HG03159 (cell line): ENCODE results near the gene TXN2.
"Not testable (repeated sequence)": the region's sequence is repeated elsewhere in the genome, so short reads cannot be mapped to it uniquely, and the experiment has no call there.

Source experiments
- ATAC-seq: cut with Tn5 transposase; IDR thresholded peaks from one replicate; pipeline ENCODE4 v1.9.1; 2021; ENCODE audit warnings: mild to moderate bottlenecking, moderate library complexity; ENCODE audit not compliant: unreplicated experiment

Gene TXN2, protein sequence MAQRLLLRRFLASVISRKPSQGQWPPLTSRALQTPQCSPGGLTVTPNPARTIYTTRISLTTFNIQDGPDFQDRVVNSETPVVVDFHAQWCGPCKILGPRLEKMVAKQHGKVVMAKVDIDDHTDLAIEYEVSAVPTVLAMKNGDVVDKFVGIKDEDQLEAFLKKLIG

DNA sequence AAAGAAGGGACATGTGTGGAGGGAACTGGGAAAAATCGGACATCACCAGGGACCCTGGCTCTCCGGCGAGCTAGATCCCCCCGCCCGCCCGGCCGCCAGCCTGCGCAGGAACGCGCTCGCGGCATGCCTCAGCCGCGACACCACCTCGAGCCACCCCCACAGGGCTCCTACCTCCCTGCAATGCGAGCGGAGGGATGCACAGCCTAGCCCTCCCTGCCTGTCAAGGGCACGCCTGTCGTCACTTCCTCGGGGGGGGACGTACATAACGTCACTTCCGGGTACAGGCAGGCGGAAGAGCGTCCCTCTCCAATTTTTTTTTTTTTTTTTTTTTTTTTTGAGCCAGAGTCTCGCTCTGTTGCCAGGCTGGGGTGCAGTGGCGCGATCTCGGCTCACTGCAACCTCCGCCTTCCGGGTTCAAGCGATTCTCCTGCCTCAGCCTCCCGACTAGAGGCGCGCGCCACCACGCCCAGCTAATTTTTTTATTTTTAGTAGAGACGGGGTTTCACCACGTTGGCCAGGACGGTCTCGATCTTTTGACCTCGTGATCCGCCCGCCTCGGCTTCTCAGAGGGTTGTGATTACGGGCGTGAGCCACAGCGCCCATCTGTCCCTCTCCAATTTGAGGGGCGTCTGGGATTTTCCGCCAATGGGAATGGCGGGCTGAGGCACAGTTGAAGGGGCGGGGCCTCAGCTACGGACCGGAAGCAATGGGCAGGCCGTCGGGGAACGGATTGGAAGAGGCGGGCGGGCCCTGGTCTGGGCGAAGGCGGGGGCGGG is at the start of gene TXN2:
TSS of gene TXN2 (minus strand) at position 248 of the 776 bp plus-strand sequence. CDS start 803 bp downstream, outside the sequence.
- ATAC-seq: peak; percentile 76

DNA sequence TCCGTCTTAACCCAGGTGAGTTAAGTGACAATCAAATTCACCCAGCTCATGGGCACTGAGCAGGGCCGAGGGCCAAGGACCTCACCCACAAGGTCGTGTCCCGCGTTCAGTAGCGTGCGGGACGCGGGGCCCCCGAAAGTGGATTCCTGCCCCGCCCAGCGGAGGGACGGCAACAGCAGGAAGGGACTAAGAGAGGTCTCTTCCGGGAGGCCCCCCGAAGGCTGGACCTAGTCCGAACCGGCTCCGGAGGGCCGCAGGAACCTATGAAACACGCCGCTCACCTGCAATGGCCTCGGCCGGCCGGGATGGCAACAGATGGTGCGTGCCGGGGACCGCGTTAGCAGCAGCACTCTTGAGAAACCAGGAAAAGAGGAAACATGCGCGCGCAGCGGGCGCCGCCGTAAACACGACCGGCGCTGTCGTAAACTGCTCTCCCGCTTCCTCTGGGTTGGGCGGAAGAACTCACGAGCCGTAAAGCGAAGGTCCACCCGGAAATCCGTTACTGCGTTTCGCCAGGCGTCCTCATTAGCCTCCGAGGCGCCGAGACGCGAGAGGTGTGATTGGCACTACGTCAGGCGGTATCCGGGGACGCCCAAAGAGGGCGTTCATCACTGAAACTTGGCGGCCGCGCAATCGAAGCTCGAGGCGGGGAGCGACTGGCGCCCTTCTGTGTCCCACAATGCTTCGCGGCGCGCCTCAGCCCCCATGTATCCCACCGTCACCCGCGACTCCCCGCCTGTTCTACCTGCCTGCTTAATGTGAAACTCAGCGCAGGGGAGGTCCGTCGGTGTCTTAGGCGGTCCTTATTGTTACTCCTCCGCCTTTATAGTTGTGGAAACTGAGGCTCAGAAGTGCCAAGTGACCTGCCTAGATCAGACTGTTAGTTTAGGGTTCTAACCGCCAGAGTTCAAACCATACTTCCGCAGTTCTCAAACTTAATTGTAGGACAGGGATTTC is 47.6 kb upstream of the TXN2 start, which contains the start of gene EIF3D:
TSS of gene EIF3D (minus strand) at position 372 of the 957 bp plus-strand sequence. CDS start 3,045 bp downstream, outside the sequence.
- peak; percentile 91 for ATAC-seq

DNA sequence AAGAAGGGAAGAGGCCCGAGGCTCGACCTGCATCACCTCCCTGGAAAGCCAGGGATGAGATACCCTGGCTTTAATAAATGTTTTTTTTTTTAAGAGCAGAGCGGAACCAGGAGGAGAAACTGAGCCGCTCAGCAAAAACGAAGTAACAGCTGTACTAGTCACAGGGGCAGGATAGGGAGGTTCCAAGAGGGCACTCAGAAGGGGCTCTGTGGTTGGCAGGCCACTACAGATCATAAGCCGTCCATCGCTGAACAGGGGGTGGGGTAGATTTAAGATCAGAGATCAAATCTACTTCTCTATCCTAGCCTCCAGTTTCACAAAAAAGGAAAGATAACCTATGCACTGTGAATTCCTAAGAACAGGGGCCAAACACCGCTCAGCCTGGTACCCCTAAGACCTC is 46.9 kb upstream of the TXN2 start:
- ATAC-seq: no peak

DNA sequence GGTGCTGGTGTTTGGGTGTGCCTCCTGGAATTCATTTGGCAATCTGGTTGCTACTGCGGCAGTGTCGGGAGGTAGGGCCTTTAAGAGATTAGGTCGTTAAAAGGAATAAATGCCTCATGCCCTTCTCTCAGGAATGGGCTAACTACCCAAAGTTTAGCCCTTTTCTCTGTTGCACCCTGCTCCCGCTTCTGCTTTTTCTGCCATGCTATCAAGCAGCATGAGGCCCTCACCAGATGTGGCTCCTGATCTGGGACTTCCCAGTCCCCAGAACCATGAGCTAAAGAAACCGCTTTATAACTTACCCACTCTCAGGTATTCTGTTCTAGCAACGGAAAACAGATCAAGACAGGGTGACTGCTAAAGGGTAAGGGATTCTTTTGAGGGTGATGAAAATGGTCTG is 41.2 kb upstream of the TXN2 start:
- no peak for ATAC-seq

DNA sequence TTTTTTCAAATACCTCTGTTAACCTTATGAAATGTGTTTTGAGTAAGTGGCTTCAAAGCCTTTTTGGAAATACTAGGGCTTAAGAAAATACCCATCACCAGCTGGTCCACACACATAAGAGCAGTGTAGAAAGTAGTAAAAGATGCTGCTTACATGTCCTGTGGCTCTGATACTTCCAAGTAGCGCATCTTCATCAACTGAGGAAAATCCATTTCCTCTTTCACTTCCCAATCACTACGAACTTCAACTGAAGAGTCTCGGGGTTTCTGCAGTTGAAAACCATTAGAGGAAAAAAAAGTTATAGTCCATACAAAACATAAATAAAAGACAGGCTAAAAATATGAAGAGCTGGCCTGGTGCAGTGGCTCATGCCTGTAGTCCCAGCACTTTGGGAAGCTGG is 39.0 kb upstream of the TXN2 start:
- ATAC-seq: no peak

DNA sequence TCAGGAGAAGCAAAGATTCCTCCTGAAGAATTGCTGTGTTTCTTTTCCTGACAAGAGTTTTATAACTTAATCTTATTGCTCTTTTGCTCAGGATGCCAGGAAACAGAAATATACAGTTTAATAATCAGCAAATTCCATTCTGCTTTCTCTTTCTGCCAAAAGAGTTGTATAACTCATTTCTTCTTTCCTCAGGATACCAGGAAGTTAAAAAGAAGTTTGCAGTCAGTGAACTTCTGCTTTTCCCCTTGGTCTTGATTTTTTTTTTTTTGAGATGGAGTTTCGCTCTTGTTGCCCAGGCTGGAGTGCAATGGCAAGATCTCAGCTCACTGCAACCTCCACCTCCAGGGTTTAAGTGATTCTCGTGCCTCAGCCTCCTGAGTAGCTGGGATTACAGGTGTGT is 38.5 kb upstream of the TXN2 start:
- ATAC-seq: not testable (repeated sequence)

DNA sequence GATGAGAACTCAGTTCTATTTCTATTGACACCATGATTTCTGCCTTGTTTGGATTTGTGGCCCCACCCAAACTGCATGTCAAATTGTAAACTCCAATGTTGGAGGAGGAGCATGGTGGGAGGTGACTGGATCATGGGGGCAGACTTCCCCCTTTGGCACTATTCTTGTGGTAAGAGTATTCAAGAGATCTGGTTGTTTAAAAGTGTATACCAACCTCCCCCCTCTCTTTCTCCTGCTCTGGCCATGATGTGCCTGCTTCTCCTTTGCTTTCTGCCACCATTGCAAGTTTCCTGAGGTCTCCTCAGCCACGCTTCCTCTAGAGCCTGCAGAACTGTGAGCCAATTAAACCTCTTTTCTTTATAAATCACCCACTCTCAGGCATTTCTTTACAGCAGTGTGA is 33.3 kb upstream of the TXN2 start:
- no peak for ATAC-seq

DNA sequence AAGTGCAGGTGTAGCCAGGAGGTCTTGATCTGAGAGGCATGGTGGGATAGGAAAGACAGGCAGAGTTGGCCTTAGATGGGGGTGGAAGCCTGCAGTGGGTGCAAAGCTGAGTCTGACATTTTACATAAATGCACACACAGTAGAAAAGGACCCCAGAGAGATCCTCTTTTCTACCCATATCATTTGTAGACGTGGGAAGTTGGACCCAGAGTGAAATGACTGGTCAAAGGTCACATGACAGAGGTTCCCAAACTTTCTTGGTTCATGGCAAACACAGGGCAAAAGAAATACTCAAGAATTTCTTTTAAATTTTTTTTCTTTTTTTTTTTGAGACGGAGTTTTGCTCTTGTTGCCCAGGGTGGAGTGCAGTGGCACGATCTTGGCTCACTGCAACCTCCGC is 31.6 kb upstream of the TXN2 start:
- no peak for ATAC-seq

DNA sequence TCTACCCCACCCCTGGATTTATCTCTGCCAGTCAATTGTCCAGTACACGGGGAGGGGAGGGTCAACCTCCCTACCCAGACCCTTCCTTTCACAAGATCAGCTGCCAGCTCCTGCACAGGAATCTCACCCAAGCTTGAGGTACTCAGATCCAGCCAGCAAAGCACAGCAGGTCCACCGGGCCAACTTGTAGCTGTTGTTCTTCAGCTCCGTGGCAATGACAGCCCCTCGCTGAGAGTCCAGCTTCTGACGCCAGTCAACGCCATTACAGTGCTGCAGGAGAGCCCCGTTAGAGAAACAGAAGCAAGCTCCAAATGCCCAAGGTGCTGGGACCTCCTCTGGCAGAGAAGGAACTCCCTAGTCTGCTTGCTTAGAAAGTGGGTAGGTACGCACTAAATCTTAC is 30.9 kb upstream of the TXN2 start:
- no peak for ATAC-seq

DNA sequence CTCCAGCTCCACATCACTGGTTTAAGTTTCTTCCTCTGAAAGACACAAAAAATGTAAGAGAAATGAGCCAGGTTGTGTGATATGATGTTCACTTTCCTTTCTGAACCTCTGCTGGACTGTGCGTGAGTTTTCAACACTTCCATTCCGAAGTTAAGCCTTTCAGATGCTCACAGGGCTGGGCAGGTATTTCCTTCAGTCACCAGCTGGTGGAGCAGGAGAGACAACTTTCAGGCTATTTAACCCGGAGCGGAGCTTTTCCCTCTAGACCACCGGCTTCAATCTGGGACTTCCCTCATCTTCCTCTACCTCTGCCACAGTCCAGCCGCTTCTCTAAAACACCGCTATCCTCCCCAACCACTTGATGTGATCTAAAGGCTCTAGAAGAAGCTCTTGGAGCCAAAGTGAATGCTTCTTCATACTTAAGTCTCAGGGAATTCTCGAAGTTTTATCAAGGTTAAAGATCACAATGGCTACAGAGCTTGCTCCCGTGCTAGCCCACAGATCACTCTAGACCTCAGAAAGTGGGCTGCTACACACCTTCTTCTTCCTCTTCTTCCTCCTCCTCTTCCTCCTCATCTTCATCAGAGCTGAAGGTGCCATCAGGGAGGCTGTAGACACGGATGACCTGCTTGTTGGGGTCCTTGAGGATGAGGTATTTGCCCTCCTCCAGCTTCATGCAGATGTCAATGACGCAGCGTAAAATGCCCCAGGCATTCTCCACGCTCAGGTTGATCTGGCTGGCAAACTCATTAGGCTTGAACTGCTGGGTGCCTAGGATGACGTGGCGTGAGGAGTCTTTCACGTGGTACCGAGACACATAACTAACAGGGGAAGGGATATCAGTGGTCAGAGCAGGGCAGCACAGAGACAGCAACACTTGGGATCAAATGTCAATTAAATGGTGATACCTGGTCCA is 29.8 kb upstream of the TXN2 start:
- ATAC-seq: no peak

DNA sequence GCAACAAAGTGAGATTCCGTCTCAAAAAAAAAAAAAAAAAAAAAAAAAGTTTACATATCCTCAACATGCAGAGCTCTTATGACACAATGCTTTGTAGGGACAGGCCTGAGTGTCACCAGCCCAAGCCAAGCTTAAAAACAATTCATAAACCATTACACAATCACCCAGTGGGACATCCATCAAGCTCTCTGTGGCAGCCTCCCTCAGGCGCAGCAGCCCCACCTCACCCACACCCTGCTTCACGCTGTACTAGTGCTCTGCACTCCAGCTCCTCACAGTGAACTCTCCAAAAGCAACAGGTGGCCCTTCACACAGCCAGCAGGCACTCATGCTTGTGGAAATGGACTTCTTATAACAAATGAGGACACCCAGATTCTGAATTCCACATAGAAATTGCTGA is 28.9 kb upstream of the TXN2 start:
- no peak for ATAC-seq

DNA sequence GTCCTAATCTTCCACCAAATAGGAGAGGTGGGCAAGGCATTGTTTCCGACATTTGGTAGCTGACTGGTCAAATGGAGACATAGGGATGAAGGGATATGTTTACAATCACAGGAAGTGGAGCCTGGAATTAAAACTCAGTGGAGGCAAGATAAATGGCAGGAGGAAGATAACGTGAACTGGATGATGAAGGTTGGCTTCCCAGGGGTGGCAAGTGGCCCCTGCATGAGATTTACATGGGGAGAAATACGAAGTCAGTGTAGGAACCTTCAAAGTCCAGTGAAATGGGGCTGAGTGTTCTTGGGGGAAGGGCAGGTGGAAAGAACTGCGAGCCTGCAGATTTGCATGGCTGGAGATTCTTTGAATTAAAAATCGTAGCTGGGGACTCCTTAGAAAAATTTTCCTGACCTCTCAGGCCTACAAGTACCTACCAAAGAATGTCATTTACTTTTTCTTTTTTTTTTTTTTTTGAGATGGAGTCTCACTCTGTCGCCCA is 26.1 kb upstream of the TXN2 start:
- ATAC-seq: no peak

DNA sequence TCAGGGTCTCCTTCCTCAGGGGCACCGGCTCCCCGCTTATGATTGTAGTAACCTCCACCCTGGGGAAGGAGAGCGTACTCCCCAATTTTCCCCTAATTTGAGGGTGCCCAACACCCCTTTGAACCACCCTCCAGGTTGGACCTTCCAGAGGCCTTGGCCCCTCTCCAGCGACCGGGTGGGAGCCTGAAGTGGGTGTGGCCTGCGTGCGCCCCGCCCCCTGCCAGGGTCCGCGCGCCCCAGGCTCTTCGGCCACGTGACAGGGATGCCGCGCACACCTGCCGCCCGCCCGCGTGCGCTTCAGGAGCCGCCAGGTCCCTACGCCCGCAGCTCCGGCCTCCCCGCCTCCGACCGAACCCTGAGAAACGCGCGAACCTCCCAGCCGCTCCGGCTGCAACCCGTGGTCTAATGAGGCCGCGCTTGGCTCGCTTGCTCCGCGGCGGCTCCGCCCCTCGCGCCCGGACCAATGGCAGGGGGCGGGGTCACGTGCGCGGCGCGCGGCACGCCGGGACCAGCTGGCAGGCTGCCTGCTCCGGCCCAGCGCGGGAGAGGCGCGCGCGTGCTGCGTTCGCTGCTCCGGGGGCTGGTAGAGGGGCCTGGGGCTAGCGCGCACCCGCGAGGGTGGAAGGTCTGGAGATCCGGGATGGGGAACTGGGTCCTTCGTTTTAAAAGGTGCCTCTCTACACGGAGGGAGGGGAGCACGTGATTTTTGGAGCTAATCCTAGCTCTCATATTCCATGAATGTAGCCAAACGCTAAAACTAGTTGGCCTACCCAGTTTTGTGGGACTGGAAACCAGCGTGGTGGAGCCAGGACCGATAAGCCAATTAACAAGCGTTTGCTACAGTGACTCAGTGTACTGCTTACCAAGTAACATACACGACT is 25.4 kb upstream of the TXN2 start, which contains the start of gene FOXRED2:
TSS of gene FOXRED2 (minus strand) at position 404 of the 881 bp plus-strand sequence. CDS start 618 bp downstream, outside the sequence.
- peak; percentile 79 for ATAC-seq

DNA sequence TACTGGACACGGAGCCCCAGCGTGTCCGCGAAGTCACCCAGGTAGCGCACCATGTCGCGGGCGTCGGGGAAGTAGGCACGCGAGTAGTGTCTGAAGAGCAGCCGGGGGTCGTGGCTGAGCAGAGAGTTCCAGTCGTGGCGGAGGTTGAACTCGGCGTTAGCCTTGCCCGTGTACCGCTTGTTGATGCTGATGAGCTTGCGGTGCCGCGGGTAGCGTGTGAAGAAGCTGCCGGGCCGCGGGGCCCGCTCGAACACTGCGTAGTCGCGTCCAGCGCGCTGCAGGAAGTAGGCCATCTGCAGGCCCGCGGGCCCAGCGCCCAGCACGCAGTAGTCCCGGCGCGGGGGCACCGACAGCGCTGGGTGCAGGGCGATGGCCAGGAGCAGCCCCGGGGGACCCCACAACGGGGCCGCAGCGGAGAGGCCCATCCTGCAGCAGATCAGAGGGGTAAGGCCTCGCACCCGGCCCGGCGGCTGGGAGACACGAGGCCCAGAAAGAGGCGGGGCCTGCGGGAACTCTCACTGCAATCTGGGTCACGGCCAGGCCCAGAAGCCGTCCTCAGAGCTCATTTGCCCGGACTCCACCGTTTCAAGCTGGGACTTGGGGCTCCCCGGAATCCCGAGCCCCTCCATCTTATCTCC is 24.7 kb upstream of the TXN2 start:
- no peak for ATAC-seq

DNA sequence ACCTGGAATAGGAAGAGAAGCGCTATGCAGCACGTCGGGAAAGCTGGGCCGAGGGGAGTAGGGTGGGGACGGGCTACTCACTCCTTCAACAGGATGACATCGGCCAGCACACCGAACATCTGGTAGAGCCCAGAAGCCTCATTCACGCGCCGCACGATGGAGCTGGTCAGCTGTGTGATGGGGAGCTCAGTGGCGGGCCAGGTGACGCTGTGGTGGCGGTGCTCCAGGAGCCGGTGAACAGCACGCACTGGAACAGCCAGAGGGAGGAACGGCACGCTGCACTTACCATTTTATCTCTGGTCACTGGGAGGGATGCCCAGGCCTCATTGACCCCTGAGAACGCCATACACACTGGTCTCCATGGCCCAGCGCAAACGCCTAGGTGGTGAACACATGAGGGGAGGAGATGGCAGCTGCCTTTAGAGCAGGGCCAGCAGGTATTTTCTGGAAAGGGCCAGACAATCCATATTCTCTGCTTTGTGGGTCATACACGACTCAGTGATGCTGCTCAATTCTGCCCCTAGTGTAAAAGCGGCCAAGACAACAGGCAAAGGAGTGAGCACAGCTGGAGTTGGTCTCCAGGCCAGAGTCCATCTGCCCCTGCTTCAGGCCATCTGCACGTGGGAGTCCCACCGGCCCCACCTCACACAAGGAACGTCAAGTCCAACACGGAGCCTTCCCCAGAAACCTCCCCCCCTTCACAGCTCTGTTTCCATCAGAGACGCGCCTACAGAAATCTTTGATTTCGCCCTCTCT is 16.6 kb upstream of the TXN2 start:
- no peak for ATAC-seq

DNA sequence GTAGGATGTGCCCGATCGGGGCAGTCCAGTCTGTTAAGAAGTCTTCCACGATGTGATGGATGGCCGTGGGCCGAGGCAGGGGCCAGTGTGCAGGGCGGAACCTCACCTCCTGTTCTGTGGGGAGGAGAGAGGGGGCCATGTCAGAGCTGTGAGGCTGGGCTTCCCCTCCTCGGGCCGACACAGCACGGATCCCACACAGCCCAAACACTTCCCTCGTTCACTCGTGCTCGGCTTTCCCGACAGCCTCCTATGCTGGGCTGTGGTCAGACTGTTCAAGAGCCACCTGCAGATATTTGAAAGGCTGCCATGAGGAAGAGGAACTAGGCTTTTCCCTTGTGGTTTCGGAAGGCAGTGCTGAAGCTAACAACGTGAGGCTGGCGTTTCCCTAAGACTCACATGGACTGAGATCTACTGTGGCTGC is 12.3 kb upstream of the TXN2 start:
- peak; percentile 64 for ATAC-seq

DNA sequence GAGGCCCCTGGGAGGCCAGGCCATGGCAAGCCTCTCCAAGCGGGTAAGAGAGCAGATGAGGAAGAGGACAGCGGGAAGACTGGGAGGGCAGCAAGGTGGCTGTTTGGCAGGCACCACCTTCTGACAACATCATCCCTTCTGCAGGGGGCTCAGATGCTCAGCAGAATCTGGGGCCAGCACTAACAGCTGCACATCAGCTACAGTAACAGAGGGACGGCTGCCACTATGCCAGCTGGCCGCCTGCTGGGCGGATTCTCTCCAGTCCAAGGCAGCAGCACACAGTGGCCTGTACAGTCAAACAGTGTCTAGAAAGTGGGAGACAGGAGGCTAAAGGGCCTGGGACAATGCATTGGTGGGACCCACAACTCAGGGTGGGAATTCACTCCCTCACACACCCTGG is 10.7 kb upstream of the TXN2 start:
- no peak for ATAC-seq

DNA sequence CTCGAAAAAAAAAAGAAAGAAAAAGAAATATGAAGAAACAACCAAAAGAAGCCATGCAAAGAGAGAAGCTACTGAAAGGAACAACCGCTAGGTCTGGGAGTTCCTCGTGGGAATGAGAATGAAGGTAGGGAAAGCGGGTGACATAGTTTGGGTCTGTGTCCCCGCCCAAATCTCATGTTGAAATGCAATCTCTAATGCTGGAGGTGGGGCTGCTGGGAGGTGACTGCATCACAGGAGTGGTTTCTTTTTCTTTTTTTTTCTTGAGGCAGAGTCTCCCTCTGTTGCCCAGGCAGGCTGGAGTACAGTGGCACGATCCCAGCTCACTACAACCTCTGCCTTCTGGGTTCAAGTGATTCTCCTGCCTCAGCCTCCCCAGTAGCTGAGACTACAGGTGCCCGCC is 9.7 kb upstream of the TXN2 start:
- ATAC-seq: no peak
